ENCODE measurements around the gene GOSR1.
"Not testable (repeated sequence)": the region's sequence is repeated elsewhere in the genome, so short reads cannot be mapped to it uniquely, and the experiment has no call there.

GOSR1 gene

DNA sequence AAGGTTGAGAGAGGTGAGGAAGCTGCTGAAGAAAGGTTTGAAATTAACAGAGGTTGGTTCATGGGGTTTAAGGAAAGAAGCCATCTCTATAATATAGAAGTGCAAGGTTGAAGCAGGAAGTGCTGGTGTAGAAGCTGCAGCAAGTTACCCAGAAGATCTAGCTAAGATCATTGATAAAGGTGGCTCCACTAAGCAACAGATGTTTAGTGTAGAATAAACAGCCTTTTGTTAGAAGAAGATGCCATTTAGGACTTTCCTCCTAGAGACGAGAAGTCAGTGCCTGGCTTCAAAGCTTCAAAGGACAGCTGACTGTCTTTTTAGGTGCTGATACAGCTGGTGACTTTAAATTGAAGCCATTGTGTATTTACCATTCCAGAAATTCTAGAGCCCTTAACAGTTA is 29.3 kb downstream of the GOSR1 start:
- no peak for FAIRE-seq

DNA sequence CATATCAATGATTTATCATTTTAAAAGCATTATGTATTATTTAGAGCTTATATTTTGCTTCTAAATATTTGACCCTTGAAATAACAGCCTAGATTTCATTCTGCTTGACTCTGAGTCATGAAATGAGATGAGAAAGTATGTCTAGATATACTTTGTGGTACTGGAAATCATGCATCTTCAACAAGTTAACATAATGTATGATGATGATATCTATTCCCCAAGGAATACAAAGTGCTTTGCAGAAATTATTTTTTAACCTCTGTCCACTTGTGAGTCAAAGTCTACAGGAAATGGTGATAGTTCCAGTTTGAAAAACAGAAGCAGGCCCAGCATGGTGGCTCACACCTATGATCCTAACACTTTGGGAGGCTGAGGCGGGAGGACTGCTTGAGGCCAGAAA is 36.1 kb downstream of the GOSR1 start:
- FAIRE-seq, result no peak

DNA sequence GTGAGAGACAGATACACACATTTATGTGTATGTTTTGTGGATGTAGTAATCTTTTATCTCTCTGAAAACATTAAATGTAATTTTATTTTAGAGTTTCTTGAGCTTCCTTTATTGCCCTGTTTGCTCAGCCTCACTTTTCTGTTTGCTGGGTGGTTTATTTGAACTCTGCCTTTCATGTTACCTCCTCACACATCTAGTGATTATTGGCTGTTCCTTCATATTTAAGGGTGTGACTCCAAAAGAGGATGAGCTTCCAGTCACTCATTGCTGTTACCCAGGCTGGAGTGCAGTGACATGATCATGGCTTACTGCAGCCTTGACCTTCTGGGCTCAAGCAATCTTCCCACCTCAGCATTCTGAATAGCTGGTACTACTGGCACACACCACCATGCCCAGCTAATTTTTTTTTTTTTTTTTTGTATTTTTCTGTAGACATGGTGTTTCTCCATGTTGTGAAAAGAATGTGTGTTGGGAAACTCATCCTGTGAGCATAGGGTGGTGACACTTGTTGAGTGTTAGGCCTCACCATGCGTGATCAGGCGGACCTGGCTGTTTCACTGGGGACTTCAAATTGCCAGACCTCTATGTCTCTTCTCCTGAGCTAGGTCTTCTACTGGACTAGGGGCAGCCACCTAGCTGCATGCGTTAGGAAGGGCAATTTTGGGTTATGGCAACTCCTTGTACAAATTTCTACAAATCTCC is 37.8 kb downstream of the GOSR1 start:
- FAIRE-seq, result no peak

DNA sequence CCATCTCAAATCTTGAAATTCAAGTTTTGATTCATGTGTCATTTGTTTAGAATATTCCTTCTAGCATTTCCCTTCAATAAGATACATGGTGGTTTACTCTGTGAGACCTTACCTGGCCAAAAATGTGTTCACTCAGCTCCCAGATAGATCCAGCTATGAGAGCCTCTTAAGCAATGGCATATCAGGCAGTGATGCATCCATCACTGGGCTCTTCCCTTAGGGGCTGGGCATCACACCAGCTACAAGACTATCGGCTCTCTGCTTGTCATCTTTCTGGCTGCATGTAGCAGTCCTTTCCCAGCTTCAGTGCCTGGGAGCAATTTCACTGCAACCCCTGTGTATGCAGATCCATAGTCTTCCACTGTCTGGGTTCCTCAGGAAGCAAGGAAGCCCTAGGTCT is 40.6 kb downstream of the GOSR1 start:
- no peak for FAIRE-seq

DNA sequence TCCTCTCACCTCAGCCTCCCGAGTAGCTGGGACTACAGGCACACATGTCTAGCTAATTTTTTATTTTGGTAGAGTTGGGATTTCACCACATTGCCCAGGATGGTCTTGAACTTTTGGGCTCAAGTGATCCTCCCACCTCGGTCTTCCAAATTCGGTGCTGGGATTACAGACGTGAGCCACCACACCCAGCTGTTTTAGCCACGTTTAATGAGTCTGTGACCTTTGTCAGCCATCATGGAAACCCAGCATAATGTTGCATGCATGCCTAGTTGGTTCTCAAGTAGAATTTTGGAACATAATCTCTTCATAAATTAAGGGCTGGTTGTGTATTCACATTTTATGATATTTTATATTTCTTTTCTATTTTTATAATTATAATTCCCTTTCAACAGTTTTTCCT is 42.0 kb downstream of the GOSR1 start:
- no peak for FAIRE-seq

DNA sequence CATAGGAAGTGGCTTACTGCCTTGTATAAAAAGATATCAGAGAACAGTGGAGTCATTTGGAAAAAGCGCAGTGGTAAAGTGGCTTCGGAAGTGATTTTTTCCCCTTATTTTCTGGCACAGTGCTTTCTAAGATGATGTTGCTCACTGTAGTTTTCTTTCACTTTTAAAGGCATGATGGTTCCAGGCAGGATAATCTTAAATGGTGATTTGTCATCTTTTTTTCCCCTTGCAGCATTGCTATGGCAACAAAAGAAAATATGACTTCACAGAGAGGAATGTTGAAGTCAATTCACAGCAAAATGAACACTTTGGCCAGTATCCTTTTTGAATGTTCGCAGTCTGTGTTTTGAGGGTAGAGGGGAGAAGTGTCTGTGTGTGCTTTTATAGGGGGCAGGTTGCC is 42.5 kb downstream of the GOSR1 start:
- FAIRE-seq, result no peak

DNA sequence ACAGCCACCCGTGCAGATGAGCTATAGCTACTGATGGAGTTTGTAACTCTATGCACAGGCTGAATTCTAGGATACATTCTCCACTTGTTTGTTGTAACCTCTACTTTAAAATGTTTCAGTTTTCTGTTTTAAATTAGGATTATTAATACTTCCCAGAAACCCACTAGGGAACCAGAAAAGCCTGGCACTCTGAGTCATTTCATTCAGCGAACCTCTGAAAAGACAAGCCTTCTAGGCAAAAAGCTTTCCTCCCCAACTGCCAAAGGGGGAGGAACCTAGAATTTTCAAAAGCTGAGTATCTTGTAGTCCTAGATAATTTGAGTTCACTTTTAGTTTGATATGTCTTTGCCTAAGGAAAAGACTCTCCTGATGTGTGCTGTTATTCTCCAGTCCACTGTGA is 43.2 kb downstream of the GOSR1 start:
- FAIRE-seq, result no peak

DNA sequence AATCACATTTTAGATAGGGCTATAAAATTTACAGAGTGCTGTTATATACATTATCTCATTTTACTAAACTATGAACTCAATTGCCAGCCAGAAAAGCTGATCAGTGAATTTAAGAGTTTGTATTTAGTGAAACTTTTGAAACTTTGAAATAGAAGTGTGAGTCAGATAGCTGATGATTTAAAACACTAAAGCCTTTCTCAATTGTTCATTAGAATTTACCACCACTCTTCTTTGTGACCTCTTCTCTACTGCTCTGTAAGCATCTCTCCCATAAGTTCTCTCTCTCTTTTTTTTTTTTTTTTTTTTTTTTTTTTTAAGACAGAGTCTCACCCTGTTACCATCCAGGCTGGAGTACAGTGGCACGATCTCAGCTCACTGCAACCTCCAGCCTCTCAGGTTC is 43.7 kb downstream of the GOSR1 start:
- FAIRE-seq, result no peak

DNA sequence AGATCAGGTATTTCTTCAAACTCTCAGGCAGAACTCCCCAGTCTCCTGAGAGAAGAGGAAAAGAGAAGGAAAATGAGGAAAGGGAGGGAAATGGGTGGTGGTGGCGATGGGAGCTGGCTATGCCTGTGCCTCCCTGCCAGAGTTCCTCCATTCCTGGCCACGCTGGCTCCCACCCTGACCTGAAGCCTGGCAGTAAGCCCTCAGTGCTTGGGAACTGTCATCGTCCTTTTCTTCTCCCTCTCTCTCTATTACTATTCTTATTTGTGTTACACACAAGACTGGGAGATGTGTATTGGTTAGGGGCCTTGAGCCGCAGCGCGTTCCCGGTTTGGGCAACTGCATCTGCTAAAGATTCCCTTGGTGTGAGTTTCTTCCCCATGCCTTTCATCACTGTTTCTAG is 44.6 kb downstream of the GOSR1 start:
- no peak for FAIRE-seq

DNA sequence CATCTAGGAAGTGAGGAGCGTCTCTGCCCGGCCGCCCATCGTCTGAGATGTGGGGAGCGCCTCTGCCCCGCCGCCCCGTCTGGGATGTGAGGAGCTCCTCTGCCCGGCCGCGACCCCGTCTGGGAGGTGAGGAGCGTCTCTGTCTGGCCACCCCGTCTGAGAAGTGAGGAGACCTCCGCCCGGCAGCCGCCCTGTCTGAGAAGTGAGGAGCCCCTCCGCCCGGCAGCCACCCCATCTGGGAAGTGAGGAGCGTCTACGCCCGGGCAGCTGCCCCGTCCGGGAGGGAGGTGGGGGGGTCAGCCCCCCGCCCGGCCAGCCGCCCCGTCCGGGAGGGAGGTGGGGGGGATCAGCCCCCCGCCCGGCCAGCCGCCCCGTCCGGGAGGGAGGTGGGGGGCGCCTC is 46.0 kb downstream of the GOSR1 start:
- FAIRE-seq, result not testable (repeated sequence)

DNA sequence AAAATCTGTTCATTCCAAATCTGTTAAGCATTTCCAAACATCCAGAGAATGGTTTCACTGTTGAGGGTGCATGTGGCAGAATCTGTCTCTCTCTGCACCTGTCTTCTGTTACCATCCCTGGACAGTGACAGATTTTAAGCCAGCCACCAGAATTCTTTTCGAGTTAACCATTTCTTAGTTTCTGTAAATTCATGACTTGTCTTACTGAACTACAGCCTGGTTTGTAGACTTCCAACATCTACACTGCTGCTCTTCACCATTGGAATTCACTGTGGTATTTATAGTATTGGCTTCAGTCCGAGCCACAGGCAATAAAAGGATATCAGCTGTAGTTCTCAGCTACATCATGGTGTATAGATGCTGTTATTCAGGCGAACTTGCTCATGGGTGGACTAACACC is 47.6 kb downstream of the GOSR1 start:
- FAIRE-seq, result no peak

DNA sequence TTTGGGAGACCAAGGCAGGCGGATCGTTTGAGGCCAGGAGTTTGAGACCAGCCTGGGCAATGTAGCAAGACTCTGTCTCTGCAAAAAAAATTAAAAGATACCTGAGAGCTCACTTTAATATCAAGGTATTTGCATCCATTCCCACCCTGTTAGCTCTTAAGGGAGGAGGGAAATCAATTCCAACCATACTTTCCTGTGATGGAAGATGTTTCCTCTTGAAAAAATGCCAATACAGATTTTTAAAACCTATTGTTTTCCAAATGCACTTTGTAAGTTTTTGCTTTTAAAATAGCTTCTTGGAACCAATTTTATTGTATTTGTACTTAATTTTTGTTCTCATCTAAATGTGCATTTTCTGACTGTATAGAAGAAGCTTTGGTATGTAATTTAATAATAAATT is 49.2 kb downstream of the GOSR1 start:
- no peak for FAIRE-seq

DNA sequence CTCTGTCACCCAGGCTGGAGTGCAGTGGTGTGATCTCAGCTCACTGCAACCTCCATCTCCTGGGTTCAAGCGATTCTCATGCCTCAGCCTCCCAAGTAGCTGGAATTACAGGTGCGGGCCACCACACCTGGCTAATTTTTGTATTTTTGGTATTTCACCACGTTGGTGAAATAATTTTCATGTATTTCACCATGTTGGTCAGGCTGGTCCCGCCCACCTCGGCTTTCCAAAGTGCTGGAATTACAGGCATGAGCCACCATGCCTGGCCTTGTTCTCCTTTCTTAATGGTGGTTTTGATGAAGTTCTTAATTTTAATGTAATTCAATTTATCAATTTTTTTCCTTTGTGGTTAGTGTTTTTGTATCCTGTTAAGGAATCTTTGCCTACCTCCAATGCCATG is 51.5 kb downstream of the GOSR1 start:
- not testable (repeated sequence) for FAIRE-seq

DNA sequence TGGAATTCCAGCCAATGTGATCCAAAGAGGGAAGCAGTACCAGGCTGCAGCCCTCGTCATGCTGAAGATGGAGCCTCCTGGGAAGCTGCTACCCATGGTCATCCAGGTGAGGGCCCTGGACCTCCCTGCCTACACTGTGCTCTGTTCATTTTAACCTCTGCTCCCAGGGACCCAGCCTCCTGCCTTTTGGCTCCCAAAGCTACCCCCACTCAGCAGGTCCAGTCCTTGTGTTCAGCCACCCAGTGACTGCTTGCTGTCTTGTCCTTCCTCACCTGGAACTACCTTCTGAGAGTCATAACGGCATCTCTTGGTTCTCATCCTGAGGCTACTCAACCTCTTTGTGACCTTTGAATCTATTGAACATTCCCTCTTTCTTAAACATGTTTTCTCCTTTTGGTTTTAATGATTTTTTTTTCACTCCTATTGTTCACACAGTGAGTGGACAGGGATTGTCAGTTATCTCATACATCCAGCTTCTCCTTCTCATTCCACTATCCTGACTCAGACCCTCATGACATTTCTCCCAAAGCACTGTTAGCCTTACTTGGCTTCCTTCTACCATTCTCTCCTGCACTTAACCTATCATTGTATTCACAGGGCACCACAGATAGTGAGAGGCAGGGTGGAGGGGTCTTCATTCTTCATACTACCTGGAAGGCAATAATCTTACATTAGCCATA is 53.3 kb downstream of the GOSR1 start:
- FAIRE-seq, result no peak

DNA sequence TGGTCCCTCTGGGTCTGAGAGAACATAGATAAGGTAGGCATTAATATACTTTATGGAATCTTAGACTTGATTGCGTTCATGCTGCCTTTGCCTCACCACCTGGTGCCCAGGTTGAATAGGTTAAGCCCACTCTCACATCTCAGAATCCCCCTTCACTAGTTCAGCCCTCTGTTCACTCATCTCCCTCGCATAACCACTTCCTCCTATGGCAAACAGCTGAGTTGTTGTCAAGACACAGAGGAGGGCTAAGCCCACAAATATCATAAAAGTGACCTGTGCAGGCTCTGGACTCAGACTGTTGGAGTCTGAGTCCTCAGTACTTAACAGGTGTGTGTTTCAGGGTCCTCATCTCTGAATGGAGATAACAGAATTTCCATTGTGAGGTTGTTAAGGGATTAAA is 55.7 kb downstream of the GOSR1 start:
- FAIRE-seq, result no peak

DNA sequence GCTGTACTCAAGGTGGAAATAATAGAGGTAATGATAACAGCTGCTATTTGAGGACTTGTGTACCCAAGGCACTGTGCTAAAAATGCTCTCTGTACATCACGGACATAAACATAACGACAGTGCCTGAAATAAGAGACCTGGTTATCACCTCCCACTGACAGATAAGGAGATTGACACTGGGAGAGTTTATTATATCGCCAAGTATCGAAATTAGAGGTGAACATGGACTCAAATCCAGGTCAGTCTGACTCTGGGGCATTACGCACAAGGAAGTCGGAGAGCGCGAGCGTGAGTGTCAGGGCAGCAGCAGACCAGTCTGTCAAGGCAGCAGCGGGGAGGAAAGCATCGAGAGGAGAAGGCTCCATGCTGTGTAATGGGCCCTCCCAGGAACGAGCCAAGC is 57.1 kb downstream of the GOSR1 start:
- FAIRE-seq, result no peak

DNA sequence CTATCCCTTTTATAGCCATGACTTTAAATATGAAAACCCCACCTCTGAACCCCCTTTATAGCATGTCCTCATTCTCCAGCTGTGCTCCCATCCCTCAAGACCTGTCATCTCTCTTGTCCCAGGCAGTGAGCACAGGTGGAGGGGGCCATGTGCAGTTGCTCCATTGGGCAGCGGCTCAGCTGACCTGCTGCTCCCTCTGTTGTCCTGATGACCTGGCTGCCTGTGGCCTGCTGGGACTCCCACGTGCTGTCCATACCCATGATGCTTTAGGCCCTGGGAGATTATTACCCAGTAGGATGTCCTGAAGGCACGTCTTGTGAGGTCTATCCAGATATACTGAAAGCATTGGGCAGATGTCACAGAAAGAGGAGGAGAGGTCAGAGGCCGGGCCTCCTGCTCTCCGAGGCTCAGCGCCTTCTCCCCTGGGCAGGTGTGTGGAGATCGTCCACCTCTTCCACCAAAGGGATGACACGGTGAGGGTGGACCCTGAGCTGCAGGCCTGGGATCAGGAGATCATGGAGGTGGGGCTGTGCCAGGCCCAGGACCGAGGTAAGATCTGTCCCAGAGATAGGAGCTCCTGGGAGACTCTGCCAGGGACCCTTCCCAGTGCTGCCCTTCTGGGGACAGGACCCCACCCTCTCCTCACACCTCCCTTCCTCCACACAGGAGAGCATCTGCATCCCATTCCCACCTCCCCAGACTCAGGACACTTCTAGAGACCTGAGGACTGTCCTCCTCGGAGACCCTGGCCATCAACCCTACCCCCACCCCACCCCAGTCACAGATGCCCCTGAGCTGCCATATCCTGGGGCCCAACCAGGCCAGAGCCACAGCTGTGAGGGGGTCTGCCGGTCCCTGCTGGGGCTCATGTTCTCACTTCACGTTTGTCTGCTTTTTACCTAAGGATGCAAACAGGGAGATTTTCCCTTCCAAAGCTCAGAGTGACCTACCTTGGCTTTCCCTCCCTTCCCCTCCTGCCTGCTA is 58.0 kb downstream of the GOSR1 start:
- no peak for FAIRE-seq

DNA sequence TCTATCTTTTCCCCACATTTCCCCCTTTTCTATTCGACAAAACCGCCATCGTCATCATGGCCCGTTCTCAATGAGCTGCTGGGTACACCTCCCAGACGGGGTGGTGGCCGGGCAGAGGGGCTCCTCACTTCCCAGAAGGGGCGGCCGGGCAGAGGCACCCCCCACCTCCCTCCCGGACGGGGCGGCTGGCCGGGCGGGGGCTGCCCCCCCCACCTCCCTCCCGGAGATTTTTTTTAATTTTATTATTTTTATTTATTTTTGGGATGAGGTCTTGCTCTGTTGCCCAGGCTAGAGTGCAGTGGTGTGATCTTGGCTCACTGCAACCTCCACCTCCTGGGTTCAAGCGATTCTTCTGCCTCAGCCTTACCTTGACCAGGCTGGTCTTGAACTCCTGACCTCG is 59.6 kb downstream of the GOSR1 start:
- FAIRE-seq, result not testable (repeated sequence)

DNA sequence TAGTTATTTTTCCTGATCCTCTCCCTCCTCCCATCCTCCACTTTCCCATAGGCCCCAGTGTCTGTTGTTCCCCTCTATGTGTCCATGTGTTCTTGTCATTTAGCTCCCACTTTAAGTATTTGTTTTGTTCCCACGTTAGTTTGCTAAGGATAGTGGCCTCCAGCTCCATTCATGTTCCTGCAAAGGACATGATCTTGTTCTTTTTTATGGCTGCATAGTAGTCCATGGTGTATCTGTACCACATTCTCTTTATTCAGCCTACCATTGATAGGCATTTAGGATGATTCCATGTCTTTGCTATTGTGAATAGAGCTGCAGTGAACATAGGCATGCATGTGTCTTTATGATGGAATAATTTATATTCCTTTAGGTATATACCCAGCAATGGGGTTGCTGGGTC is 60.5 kb downstream of the GOSR1 start:
- not testable (repeated sequence) for FAIRE-seq

DNA sequence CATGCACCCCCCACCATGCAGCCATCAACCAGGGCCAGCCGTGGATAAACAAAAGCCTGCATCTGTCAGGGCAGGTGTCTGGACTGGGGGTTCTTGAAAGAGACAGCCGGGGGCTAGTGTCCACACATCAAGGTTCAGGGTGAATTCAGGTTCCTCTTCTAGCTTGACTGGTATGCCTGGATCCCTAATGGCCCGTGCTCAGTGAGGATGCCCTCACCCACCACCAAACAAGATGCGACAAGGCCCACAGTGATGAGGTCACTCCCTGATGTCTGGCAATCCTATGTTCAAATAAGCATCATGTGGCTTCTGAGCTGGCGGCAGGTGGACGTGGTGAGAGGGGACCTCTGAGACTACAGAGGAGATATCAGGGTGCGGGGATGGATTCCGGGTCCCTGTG is 64.6 kb downstream of the GOSR1 start:
- FAIRE-seq, result no peak

DNA sequence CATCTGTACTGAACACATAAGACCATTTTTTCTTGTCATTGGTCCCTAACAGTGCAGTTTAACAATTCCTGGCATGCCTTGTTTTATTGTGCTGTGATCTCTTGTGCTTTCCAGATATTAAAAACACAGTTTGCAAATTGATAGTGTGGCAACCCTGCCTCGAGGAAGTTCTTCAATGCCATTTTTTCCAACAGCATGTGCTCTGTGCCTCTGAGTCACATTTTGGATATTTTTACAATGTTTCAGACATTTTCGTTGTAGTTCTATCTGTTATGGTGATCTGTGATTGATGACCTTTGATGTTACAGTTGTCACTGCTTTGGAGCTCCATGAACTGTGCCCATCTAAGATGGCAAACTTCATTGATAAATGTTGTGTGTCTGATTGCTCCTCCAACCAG is 66.2 kb downstream of the GOSR1 start:
- FAIRE-seq, result no peak

DNA sequence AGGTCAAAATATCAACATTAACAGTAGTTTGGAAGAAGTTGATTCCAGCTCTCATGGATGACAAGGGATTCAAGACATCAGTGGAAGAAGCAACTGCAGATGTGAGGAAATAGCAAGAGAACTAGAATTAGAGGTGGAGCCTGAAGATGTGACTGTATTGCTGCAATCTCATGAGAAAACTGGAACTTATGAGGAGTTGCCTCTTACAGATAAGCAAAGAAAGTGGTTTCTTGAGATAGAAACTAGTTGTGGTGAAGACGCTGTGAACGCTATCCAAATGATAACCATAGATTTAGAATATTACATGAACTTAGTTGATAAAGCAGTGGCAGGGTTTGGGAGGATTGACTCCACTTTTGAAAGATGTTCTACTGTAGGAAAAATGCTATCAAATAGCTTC is 67.8 kb downstream of the GOSR1 start:
- no peak for FAIRE-seq

DNA sequence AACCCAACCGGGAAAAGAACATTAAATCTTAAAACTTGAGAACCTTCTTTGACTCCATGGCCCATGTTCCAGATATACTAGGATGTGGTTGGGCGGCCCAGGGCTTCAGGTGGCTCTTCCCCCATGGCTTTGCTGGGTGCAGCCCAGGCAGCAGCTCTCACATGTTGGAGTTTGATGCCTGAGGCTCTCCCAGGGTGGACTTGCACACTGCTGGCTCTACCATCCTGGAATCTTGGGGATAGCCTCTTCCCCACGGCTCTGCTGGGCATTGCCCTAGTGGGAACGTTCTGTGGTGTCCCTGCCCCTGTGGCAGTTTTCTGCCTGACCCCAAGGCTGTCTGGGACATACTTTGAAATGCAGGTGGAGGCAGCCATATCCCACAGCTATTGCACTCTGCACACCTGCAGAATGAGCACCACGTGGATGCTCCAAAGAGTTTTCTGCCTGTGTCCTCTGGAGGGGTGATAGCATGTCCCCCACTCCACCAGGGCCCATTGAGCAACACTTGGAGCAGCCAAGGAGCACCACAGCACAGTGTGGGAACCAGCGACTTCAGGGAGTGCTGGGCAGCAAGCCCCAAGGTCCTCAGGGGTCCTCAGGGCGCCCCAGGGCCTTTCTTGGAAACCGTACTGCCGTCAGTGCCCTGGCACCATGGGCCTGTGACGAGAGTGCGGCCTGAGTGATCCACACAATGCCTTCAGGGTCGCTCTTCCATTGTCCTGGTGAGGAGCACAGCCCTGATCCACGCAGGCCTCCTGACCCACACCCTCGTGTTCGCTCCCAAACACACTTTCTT is 70.8 kb downstream of the GOSR1 start:
- no peak for FAIRE-seq

Data from G401.6 (cell line).